ENCODE data around the gene MICU1. TPM values are rescaled to one million over a fixed set of nuclear protein-coding genes. Genes with fewer than 3 reads are reported as not detected.
A peak's percentile ranks its signal among the peaks of the same experiment; 100 is the strongest.
"Not testable (repeated sequence)": the region's sequence is repeated elsewhere in the genome, so short reads cannot be mapped to it uniquely, and the experiment has no call there.

Gene MICU1
- total RNA-seq, 1 experiment from 2014 or later, result 70.5 TPM

GRCh38 chr10:72328829-72329204 lies 297.1 kb downstream of the MICU1 start:
- Histone ChIP-seq H3K4me2 (peak overlapping the region; percentile 25), H3K4me1 (replicated peaks; ENCODE audit: insufficient read depth) (peaks cover 79% of the 10 kb centered on the region), H3K4me3 (no peak overlapping the region), H3K9me2 (ENCODE audit: insufficient read depth) (no peaks in the 10 kb centered on the region), H3K9me3 (ENCODE audit: insufficient read depth, low read depth) (no peaks in the 10 kb centered on the region), H3K36me3 (ENCODE audit: low read depth) (no peaks in the 10 kb centered on the region), H3F3A (ENCODE audit: insufficient read depth, low read depth) (peaks cover 57% of the 10 kb centered on the region), H4K20me1 (ENCODE audit: insufficient read depth) (no peaks in the 10 kb centered on the region), H3K27ac (peak overlapping the region; percentile 15; the same call in 1 of the 2 replicates), H3K27me3 (ENCODE audit: insufficient read depth, low read depth) (no peaks in the 10 kb centered on the region), H3K79me2 (ENCODE audit: low read depth) (no peaks in the 10 kb centered on the region), H2AFZ (no peak overlapping the region)
- ChIA-PET POLR2A (ENCODE audit: unreplicated experiment) (interaction anchor here (0.5 kb wide), 1 partner anchor 13 kb away, joined by 4 read pairs; no protein-coding TSS in a partner anchor), CTCF (interaction anchor here (1.0 to 1.6 kb wide), 3 partner anchors 20 to 68 kb away, joined by 3 to 4 read pairs (median 3); no protein-coding TSS in a partner anchor)
- peak in 1 of 2 experiments; percentile 32 for DNase-seq
- intact Hi-C loops (cut with micrococcal nuclease; ENCODE audit: unreplicated experiment), result loop anchor here (1.0 to 2.0 kb wide), 6 partner anchors 56 to 373 kb away; partner anchors contain the start of gene DDIT4
- TF ChIP-seq, protein P1, sequence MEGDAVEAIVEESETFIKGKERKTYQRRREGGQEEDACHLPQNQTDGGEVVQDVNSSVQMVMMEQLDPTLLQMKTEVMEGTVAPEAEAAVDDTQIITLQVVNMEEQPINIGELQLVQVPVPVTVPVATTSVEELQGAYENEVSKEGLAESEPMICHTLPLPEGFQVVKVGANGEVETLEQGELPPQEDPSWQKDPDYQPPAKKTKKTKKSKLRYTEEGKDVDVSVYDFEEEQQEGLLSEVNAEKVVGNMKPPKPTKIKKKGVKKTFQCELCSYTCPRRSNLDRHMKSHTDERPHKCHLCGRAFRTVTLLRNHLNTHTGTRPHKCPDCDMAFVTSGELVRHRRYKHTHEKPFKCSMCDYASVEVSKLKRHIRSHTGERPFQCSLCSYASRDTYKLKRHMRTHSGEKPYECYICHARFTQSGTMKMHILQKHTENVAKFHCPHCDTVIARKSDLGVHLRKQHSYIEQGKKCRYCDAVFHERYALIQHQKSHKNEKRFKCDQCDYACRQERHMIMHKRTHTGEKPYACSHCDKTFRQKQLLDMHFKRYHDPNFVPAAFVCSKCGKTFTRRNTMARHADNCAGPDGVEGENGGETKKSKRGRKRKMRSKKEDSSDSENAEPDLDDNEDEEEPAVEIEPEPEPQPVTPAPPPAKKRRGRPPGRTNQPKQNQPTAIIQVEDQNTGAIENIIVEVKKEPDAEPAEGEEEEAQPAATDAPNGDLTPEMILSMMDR (conservative IDR thresholded peaks at IDR 0.05), result no peak
- no peak for TF ChIP-seq EZH2 (IDR thresholded peaks at IDR 0.05; ENCODE audit: low read depth)
- no TSS peak for BruUV-seq (replicated peaks)

- Histone ChIP-seq H3K4me1 (replicated peaks; ENCODE audit: insufficient read depth) (peaks cover 84% of the 10 kb centered on the region), H3K27me3 (ENCODE audit: insufficient read depth, low read depth) (no peaks in the 10 kb centered on the region), H3K4me3 (no peak overlapping the region), H3K4me2 (peak overlapping the region; percentile 25), H2AFZ (no peak overlapping the region), H3K36me3 (ENCODE audit: low read depth) (no peaks in the 10 kb centered on the region), H3K9me3 (ENCODE audit: insufficient read depth, low read depth) (no peaks in the 10 kb centered on the region), H4K20me1 (ENCODE audit: insufficient read depth) (no peaks in the 10 kb centered on the region), H3K79me2 (ENCODE audit: low read depth) (no peaks in the 10 kb centered on the region), H3F3A (ENCODE audit: insufficient read depth, low read depth) (peaks cover 56% of the 10 kb centered on the region), H3K27ac (peak overlapping the region; percentile 22), H3K9me2 (ENCODE audit: insufficient read depth) (no peaks in the 10 kb centered on the region)
- ChIA-PET POLR2A (ENCODE audit: unreplicated experiment) (interaction anchor here (0.5 to 1.0 kb wide), 4 partner anchors 11 to 53 kb away, joined by 3 to 21 read pairs (median 5); no protein-coding TSS in a partner anchor), CTCF (interaction anchor here (0.9 to 1.6 kb wide), 4 partner anchors 9 to 200 kb away, joined by 3 to 13 read pairs (median 4); no protein-coding TSS in a partner anchor)
- BruUV-seq (replicated peaks), result no TSS peak
- peak; percentile 52 to 84 for DNase-seq
- intact Hi-C loops (cut with micrococcal nuclease; ENCODE audit: unreplicated experiment), result loop anchor here (1.0 to 2.0 kb wide), 6 partner anchors 55 to 372 kb away; partner anchors contain the start of gene DDIT4
- TF ChIP-seq EZH2 (IDR thresholded peaks at IDR 0.05; ENCODE audit: low read depth), result no peak
- TF ChIP-seq, protein P1 (conservative IDR thresholded peaks at IDR 0.05), result peak; percentile 72
Observed at GRCh38 chr10:72328045-72328828, 297.6 kb downstream of the MICU1 start.

- peaks cover 62% of the 10 kb centered on the region for H3F3A ChIP-seq (ENCODE audit: insufficient read depth, low read depth)
- H3K4me1 ChIP-seq (replicated peaks; ENCODE audit: insufficient read depth), result peaks cover 87% of the 10 kb centered on the region
- POLR2A ChIA-PET (ENCODE audit: unreplicated experiment); H3K27me3 ChIP-seq (ENCODE audit: insufficient read depth, low read depth); BruUV-seq (replicated peaks); H3K27ac ChIP-seq; DNase-seq; H3K79me2 ChIP-seq (ENCODE audit: low read depth); H3K4me2 ChIP-seq; H3K9me2 ChIP-seq (ENCODE audit: insufficient read depth); H3K36me3 ChIP-seq (ENCODE audit: low read depth); H3K9me3 ChIP-seq (ENCODE audit: insufficient read depth, low read depth); H3K4me3 ChIP-seq; intact Hi-C loops (cut with micrococcal nuclease; ENCODE audit: unreplicated experiment); H4K20me1 ChIP-seq (ENCODE audit: insufficient read depth); H2AFZ ChIP-seq: not testable (repeated sequence)
- CTCF ChIA-PET, result interaction anchor here (0.9 to 1.6 kb wide), 2 partner anchors 51 to 199 kb away, joined by 3 to 4 read pairs; no protein-coding TSS in a partner anchor
Observed at GRCh38 chr10:72326665-72327603, 298.9 kb downstream of the MICU1 start.

- POLR2A ChIA-PET (ENCODE audit: unreplicated experiment), result interaction anchor here (0.5 to 0.8 kb wide), 5 partner anchors 13 to 786 kb away, joined by 3 to 6 read pairs (median 5); partner anchors contain the start of genes ANAPC16 and ASCC1
- Histone ChIP-seq H3K27ac (peak overlapping the region; percentile 99), H3F3A (ENCODE audit: insufficient read depth, low read depth) (peaks cover 63% of the 10 kb centered on the region), H2AFZ (peak overlapping the region; percentile 56; the same call in 1 of the 2 replicates), H3K4me2 (peak overlapping the region; percentile 60), H3K4me1 (replicated peaks; ENCODE audit: insufficient read depth) (peaks cover 89% of the 10 kb centered on the region)
- H3K27me3 ChIP-seq (ENCODE audit: insufficient read depth, low read depth); H3K79me2 ChIP-seq (ENCODE audit: low read depth); intact Hi-C loops (cut with micrococcal nuclease; ENCODE audit: unreplicated experiment); H4K20me1 ChIP-seq (ENCODE audit: insufficient read depth); H3K4me3 ChIP-seq; H3K36me3 ChIP-seq (ENCODE audit: low read depth); BruUV-seq (replicated peaks); H3K9me3 ChIP-seq (ENCODE audit: insufficient read depth, low read depth); H3K9me2 ChIP-seq (ENCODE audit: insufficient read depth): not testable (repeated sequence)
- CTCF ChIA-PET, result interaction anchor here (0.6 kb wide), 1 partner anchor 259 kb away, joined by 3 read pairs; no protein-coding TSS in a partner anchor
- peak; percentile 86 to 88 for DNase-seq
Observed at GRCh38 chr10:72325243-72326175, 300.4 kb downstream of the MICU1 start.

Data from PC-9 (cell line).